HCT116 (cell line): Measurements from ENCODE around the gene GANC. TPM values are rescaled to one million over a fixed set of nuclear protein-coding genes. Genes with fewer than 3 reads are reported as not detected.

Experiments
- ATAC-seq: fragments of 200-7000 bp; cut with Tn5 transposase; 2 replicates; pipeline ENCODE4 v1.9.1; 2020; ENCODE audit warnings: mild to moderate bottlenecking, moderate library complexity
- BruUV-seq: library from RNA; stranded (reverse); fragments of 400-500 nt; replicated peaks from 2 replicates; lab custom pipeline; 2021; lab: Mats Ljungman, UMichigan
- CTCF ChIA-PET: fragments of 300-600 bp; sonication (Branson Sonifier 250); formaldehyde crosslinking; loops from one replicate; lab custom pipeline; 2021; ENCODE audit warnings: antibody characterized with exemption; lab: Charles Lee
- POLR2A ChIA-PET: fragments of 300-600, 350-600 bp; sonication (Branson Sonifier 250); formaldehyde crosslinking; loops from one replicate; lab custom pipeline; 2021; ENCODE audit warnings: antibody characterized with exemption; lab: Charles Lee
- RAD21 ChIA-PET, 2 experiments: fragments of 300-600 bp; sonication (Branson Sonifier 250); formaldehyde crosslinking; loops; one replicate each; lab custom pipeline; 2023; ENCODE audit warnings: low total read pairs in 2 of 2; ENCODE audit not compliant: uncharacterized antibody in 2 of 2, unreplicated experiment in 2 of 2, low non-redundant PET in 1 of 2; lab: Charles Lee
- DNase-seq: peaks from one replicate; pipeline ENCODE4 v3.0.0-alpha.2; 2010; ENCODE audit warnings: low read depth, low spot score
- H2AFZ ChIP-seq: fragments of 200-600 bp; shearing (Covaris generic), sonication (generic); 2 replicates; pipeline ENCODE4 v1.6.1; 2017; ENCODE audit warnings: low read depth, mixed run types, mixed read lengths, antibody characterized with exemption, low read length; ENCODE audit not compliant: poor library complexity, severe bottlenecking
- H3K27ac ChIP-seq: 2 replicates; pipeline ENCODE4 v1.5.1; 2012; ENCODE audit warnings: low read depth, low read length
- H3K27me3 ChIP-seq: fragments of 200-600 bp; sonication (generic); 2 replicates; pipeline ENCODE4 v1.6.1; 2016; ENCODE audit warnings: mixed run types, low read length, mixed read lengths; ENCODE audit not compliant: insufficient read depth
- H3K36me3 ChIP-seq, 2 experiments: fragments of 200-500 bp in 1 of 2; fragments of 200-600 bp in 1 of 2; sonication (Bioruptor generic) in 1 of 2; sonication (generic) in 1 of 2; 2 replicates each; pipeline versions ENCODE4 v1.5.1 to v1.6.1; 2014 to 2016; ENCODE audit warnings: low read length in 2 of 2, inconsistent platforms in 1 of 2, mixed read lengths in 1 of 2, mixed run types in 1 of 2; ENCODE audit not compliant: insufficient read depth in 2 of 2, control insufficient read depth in 1 of 2
- H3K4me1 ChIP-seq, 2 experiments: fragments of 200-600 bp in 1 of 2; sonication (generic) in 1 of 2; 2 replicates each; pipeline versions ENCODE4 v1.5.1 to v1.6.1; 2012 to 2017; ENCODE audit warnings: low read length in 2 of 2, inconsistent platforms in 1 of 2, mild to moderate bottlenecking in 1 of 2, mixed read lengths in 1 of 2, mixed run types in 1 of 2, moderate library complexity in 1 of 2; ENCODE audit not compliant: insufficient read depth in 2 of 2, control insufficient read depth in 1 of 2
- H3K4me2 ChIP-seq: fragments of 200-600 bp; sonication (generic); 2 replicates; pipeline ENCODE4 v1.6.1; 2017; ENCODE audit warnings: mixed run types, low read length, mixed read lengths
- H3K4me3 ChIP-seq, 2 experiments: fragments of 200-600 bp in 1 of 2; sonication (generic) in 1 of 2; replicated peaks in 1 of 2; 2 replicates each; pipeline ENCODE4 v1.5.1; 2011 to 2016; ENCODE audit warnings: low read length in 2 of 2, control low read depth in 1 of 2, low read depth in 1 of 2, mild to moderate bottlenecking in 1 of 2, mixed read lengths in 1 of 2, mixed run types in 1 of 2
- H3K79me2 ChIP-seq: fragments of 200-600 bp; sonication (generic); 2 replicates; pipeline ENCODE4 v1.6.1; 2017; ENCODE audit warnings: mild to moderate bottlenecking, mixed run types, low read length, moderate library complexity, mixed read lengths; ENCODE audit not compliant: insufficient read depth
- H3K9ac ChIP-seq: fragments of 200-600 bp; sonication (generic); 2 replicates; pipeline ENCODE4 v1.6.1; 2016; ENCODE audit warnings: low read length, mixed read lengths
- H3K9me2 ChIP-seq: fragments of 200-600 bp; sonication (generic), shearing (Covaris generic); 2 replicates; pipeline ENCODE4 v1.6.1; 2017; ENCODE audit warnings: mixed run types, mild to moderate bottlenecking, moderate library complexity; ENCODE audit not compliant: insufficient read depth
- H3K9me3 ChIP-seq, 2 experiments: fragments of 200-500 bp in 1 of 2; fragments of 200-600 bp in 1 of 2; sonication (Bioruptor generic) in 1 of 2; sonication (generic) in 1 of 2; 2 replicates each; pipeline ENCODE4 v1.6.1; 2014 to 2017; ENCODE audit warnings: low read length in 2 of 2, mixed read lengths in 2 of 2, inconsistent platforms in 1 of 2, low read depth in 1 of 2, mild to moderate bottlenecking in 1 of 2, mixed run types in 1 of 2, moderate library complexity in 1 of 2; ENCODE audit not compliant: control insufficient read depth in 1 of 2, insufficient read depth in 1 of 2
- H4K20me1 ChIP-seq: fragments of 200-600 bp; sonication (generic), shearing (Covaris generic); 2 replicates; pipeline ENCODE4 v1.6.1; 2017; ENCODE audit warnings: mixed run types, mild to moderate bottlenecking, moderate library complexity; ENCODE audit not compliant: insufficient read depth
- ATF3 ChIP-seq: IDR thresholded peaks from 2 replicates; pipeline ENCODE4 v1.6.1; 2012
- CBX3 ChIP-seq: IDR thresholded peaks from 2 replicates; pipeline ENCODE4 v1.6.1; 2012; ENCODE audit warnings: low read depth
- ELF1 ChIP-seq: IDR thresholded peaks from 2 replicates; pipeline ENCODE4 v1.6.1; 2012; ENCODE audit warnings: low read depth, borderline replicate concordance
- FOSL1 ChIP-seq: IDR thresholded peaks from 2 replicates; pipeline ENCODE4 v1.6.1; 2012; ENCODE audit warnings: low read depth
- JUND ChIP-seq: IDR thresholded peaks from 2 replicates; pipeline ENCODE4 v1.6.1; 2012
- POLR2AphosphoS5 ChIP-seq: IDR thresholded peaks from 2 replicates; pipeline ENCODE4 v1.6.1; 2011; ENCODE audit warnings: mild to moderate bottlenecking, low read depth, low read length, moderate library complexity
- SP1 ChIP-seq: IDR thresholded peaks from 2 replicates; pipeline ENCODE4 v1.6.1; 2012; ENCODE audit warnings: low read depth
- ZBTB33 ChIP-seq: IDR thresholded peaks from 2 replicates; pipeline ENCODE4 v1.6.1; 2011; ENCODE audit warnings: mild to moderate bottlenecking, low read length, moderate library complexity; ENCODE audit not compliant: insufficient replicate concordance; ENCODE audit errors: extremely low read depth
- ZNF274 ChIP-seq: fragments of 200-500 bp; sonication (Bioruptor generic); IDR thresholded peaks from 2 replicates; pipeline ENCODE4 v1.6.1; 2014; ENCODE audit warnings: mild to moderate bottlenecking, low read depth, low read length, inconsistent platforms
- intact Hi-C: fragments of 100-400 bp; cut with micrococcal nuclease; formaldehyde crosslinking; loops from 2 replicates; pipeline ENCODE4 v1.10.0; 2022
- total RNA-seq: library from RNA; stranded (reverse); gene quantifications from one replicate; pipeline ENCODE4 v1.2.1, GENCODE V29; 2021; ENCODE audit not compliant: unreplicated experiment
- TF ChIP-seq, protein P1 (sequence below): IDR thresholded peaks from 2 replicates; pipeline ENCODE4 v1.6.1; 2012; ENCODE audit warnings: low read depth

Gene GANC
- total RNA-seq, 1 experiment from 2014 or later, result 13.1 TPM

GRCh38 chr15:42364529-42364928 is 91.5 kb downstream of the GANC start:
- Histone ChIP-seq H3K4me1 (no peaks in the 10 kb centered on the region), H3K79me2 (no peaks in the 10 kb centered on the region), H3K4me2 (no peak overlapping the region), H4K20me1 (no peaks in the 10 kb centered on the region), H3K27me3 (no peaks in the 10 kb centered on the region)
- intact Hi-C loops, result no loop called here
- POLR2A ChIA-PET, result no interaction called here
- no peak for ATAC-seq
- no peak for DNase-seq
- TF ChIP-seq ZNF274 (no peak), SP1 (no peak), ELF1 (no peak), POLR2AphosphoS5 (no peak), CBX3 (no peak), JUND (no peak), ATF3 (no peak), FOSL1 (no peak), ZBTB33 (no peak)
- TF ChIP-seq, protein P1, sequence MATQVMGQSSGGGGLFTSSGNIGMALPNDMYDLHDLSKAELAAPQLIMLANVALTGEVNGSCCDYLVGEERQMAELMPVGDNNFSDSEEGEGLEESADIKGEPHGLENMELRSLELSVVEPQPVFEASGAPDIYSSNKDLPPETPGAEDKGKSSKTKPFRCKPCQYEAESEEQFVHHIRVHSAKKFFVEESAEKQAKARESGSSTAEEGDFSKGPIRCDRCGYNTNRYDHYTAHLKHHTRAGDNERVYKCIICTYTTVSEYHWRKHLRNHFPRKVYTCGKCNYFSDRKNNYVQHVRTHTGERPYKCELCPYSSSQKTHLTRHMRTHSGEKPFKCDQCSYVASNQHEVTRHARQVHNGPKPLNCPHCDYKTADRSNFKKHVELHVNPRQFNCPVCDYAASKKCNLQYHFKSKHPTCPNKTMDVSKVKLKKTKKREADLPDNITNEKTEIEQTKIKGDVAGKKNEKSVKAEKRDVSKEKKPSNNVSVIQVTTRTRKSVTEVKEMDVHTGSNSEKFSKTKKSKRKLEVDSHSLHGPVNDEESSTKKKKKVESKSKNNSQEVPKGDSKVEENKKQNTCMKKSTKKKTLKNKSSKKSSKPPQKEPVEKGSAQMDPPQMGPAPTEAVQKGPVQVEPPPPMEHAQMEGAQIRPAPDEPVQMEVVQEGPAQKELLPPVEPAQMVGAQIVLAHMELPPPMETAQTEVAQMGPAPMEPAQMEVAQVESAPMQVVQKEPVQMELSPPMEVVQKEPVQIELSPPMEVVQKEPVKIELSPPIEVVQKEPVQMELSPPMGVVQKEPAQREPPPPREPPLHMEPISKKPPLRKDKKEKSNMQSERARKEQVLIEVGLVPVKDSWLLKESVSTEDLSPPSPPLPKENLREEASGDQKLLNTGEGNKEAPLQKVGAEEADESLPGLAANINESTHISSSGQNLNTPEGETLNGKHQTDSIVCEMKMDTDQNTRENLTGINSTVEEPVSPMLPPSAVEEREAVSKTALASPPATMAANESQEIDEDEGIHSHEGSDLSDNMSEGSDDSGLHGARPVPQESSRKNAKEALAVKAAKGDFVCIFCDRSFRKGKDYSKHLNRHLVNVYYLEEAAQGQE, result no peak
- TF ChIP-seq, all 23 proteins: peak for 0
- BruUV-seq, result no TSS peak
- H3K9me2 ChIP-seq, result no peaks in the 10 kb centered on the region
- ChIA-PET CTCF (interaction anchor here (1.0 kb wide), 1 partner anchor 21 kb away, joined by 5 read pairs; no protein-coding TSS in a partner anchor), RAD21 (no interaction called here)
- no peak overlapping the region for H3K4me3 ChIP-seq
- no peaks in the 10 kb centered on the region for H3K9me3 ChIP-seq
- no peak overlapping the region for H2AFZ ChIP-seq
- H3K27ac ChIP-seq, result no peak overlapping the region
- no peak overlapping the region for H3K9ac ChIP-seq
- no peaks in the 10 kb centered on the region for H3K36me3 ChIP-seq
